ENCODE data around the gene COX5A. TPM values are rescaled to one million over a fixed set of nuclear protein-coding genes. Genes with fewer than 3 reads are reported as not detected.

COX5A gene
- total RNA-seq, 5 donors from 2014 or later (not counting 1 experiment from before 2014, with no cell fraction given) = 58.5 to 83.1 (median 76.7) TPM

DNA sequence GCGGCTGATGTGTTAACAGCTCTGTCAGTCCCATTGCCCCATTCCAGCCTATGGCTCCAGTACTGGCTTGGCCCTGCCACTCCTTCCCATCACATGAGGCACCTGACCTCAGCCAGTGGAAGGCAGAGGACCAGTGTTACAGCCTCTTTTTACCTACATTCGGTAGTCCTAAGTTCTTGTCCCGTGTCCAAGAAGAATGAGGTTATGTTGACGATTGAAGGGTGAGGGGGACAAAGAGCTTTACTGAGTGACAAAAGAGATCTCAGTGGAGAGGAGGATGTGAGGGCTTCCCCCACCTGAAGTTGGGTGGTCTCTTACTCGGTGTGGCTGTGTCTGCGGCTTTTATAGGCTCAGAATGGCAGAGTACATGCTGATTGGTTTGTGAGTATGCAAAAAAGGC is 55.3 kb downstream of the COX5A start:
- WGBS (ENCODE audit: insufficient coverage) = 100% methylated on average over 6 of the region's 6 CpGs
- H3K4me3 ChIP-seq (ENCODE audit: control insufficient read depth in 1 of 2, extremely low read depth in 1 of 2, low read length in 1 of 2) = no peak overlapping the region
- H3K4me1 ChIP-seq (ENCODE audit: control insufficient read depth in 1 of 2, extremely low read depth in 1 of 2, insufficient read depth in 2 of 2, low read length in 2 of 2) = peaks cover 0 to 5% of the 10 kb centered on the region in 2 experiments
- H3K36me3 ChIP-seq (ENCODE audit: control insufficient read depth in 2 of 2, extremely low read depth in 1 of 2, insufficient read depth in 1 of 2, low read length in 1 of 2) = peaks cover 0 to 3% of the 10 kb centered on the region in 2 donors
- no peaks in the 10 kb centered on the region for H3K27me3 ChIP-seq (replicated peaks in 1 of 2; ENCODE audit: control insufficient read depth in 2 of 2, extremely low read depth in 1 of 2, insufficient read depth in 2 of 2, low read length in 1 of 2)
- no peak for DNase-seq
- no peaks in the 10 kb centered on the region for H3K9me3 ChIP-seq
- no peak overlapping the region for H3K27ac ChIP-seq (ENCODE audit: low read length)
- peaks cover 0 to 14% (median 4%) of the 10 kb centered on the region in 3 donors for H3K4me1 Mint-ChIP-seq
- POLR2A ChIA-PET = interaction anchor here in 1 of 2 donors (0.6 kb wide), 1 partner anchor 11 kb away, joined by 6 read pairs; no protein-coding TSS in a partner anchor
- no peaks in the 10 kb centered on the region for H3K9me3 Mint-ChIP-seq
- H3K36me3 Mint-ChIP-seq = no peaks in the 10 kb centered on the region
- H3K27me3 Mint-ChIP-seq = no peaks in the 10 kb centered on the region
- CTCF ChIA-PET = interaction anchor here in 1 of 2 donors (0.9 to 2.1 kb wide), 3 partner anchors 13 to 19 kb away, joined by 3 to 9 read pairs (median 3); no protein-coding TSS in a partner anchor
- no peak overlapping the region for H3K4me3 Mint-ChIP-seq
- no peak overlapping the region for H3K27ac Mint-ChIP-seq
- no peak for ATAC-seq (replicated peaks in 1 of 4)

DNA sequence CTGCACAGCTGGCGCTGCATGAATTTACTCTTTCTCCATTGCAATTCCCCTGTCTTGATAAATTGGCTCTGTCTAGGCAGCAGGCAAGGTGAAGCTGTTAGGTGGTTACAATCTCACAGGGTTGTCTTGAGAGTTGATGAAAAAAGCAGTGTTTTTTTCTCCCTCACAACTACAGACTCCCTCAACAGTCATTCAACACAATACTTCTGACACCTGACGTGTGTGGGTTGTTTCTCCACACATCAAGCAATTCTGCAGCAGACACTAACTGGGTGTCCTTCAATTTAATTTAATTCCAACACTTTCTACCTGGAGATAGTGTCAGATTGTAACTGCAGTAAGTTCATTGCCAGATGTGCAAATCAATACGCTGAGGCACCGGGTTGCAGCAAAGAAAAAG is 59.6 kb downstream of the COX5A start:
- CTCF ChIA-PET = interaction anchor here in 1 of 2 donors (0.6 kb wide), 1 partner anchor 16 kb away, joined by 6 read pairs; no protein-coding TSS in a partner anchor
- H3K36me3 Mint-ChIP-seq = no peaks in the 10 kb centered on the region
- POLR2A ChIA-PET = no interaction called here
- no peak overlapping the region for H3K27ac ChIP-seq (ENCODE audit: low read length)
- no peaks in the 10 kb centered on the region for H3K9me3 Mint-ChIP-seq
- H3K4me3 ChIP-seq (ENCODE audit: control insufficient read depth in 1 of 2, extremely low read depth in 1 of 2, low read length in 1 of 2) = no peak overlapping the region
- DNase-seq (no peak), ATAC-seq (replicated peaks in 1 of 4) (no peak)
- no peak overlapping the region for H3K27ac Mint-ChIP-seq
- no peaks in the 10 kb centered on the region for H3K27me3 Mint-ChIP-seq
- H3K4me1 Mint-ChIP-seq = peaks cover 5 to 8% (median 7%) of the 10 kb centered on the region in 3 donors
- no peaks in the 10 kb centered on the region for H3K9me3 ChIP-seq
- WGBS (ENCODE audit: insufficient coverage) = no CpG with 5 or more reads among the region's 4 CpGs
- no peaks in the 10 kb centered on the region for H3K27me3 ChIP-seq (replicated peaks in 1 of 2; ENCODE audit: control insufficient read depth in 2 of 2, extremely low read depth in 1 of 2, insufficient read depth in 2 of 2, low read length in 1 of 2)
- H3K4me1 ChIP-seq (ENCODE audit: control insufficient read depth in 1 of 2, extremely low read depth in 1 of 2, insufficient read depth in 2 of 2, low read length in 2 of 2) = peaks cover 2 to 8% of the 10 kb centered on the region in 2 experiments
- peaks cover 0 to 3% of the 10 kb centered on the region in 2 donors for H3K36me3 ChIP-seq (ENCODE audit: control insufficient read depth in 2 of 2, extremely low read depth in 1 of 2, insufficient read depth in 1 of 2, low read length in 1 of 2)
- H3K4me3 Mint-ChIP-seq = no peak overlapping the region

DNA sequence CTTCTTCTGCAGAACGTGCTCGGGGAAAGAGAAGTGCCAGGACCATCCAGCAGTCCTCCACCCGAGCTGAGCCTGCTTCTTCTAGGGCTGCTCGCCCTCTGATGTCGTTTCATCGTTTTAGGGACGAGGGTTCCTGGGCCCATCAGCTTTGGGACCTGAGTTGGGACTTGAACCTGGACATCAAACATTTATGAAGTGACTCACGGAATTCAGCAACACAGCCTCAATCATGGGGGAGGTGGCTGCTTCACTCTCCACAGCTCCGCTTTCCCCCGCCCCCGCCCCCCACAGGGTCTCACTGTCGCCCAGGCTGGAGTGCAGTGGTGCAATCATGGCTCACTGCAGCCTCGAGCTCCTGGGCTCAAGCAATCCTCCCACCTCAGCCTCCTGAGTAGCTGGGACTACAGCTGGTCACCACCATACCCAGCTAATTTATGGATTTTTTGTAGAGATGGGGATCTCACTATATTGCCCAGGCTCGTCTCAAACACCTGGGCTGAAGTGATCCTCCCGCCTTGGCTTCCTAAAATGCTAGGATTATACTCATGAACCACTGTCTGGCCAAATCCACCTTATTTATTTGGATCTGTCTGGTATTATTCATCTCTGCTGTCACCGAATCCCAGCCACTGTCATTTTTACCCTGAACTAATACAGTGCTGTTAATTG is 64.0 kb downstream of the COX5A start:
- peaks cover 44 to 46% (median 44%) of the 10 kb centered on the region in 3 donors for H3K4me1 Mint-ChIP-seq
- peak overlapping the region; percentile 65 to 99 for H3K4me3 ChIP-seq (ENCODE audit: control insufficient read depth in 1 of 2, extremely low read depth in 1 of 2, low read length in 1 of 2)
- H3K9me3 Mint-ChIP-seq = no peaks in the 10 kb centered on the region
- DNase-seq (peak in 4 of 35 experiments; percentile 4 to 31 (median 24)), ATAC-seq (replicated peaks in 1 of 4) (peak in 1 of 4 experiments; percentile 4)
- no peaks in the 10 kb centered on the region for H3K9me3 ChIP-seq
- peak overlapping the region; percentile 79 to 92 for H3K27ac Mint-ChIP-seq
- no peaks in the 10 kb centered on the region for H3K27me3 Mint-ChIP-seq
- H3K36me3 ChIP-seq (ENCODE audit: control insufficient read depth in 2 of 2, extremely low read depth in 1 of 2, insufficient read depth in 1 of 2, low read length in 1 of 2) = peaks cover 0 to 7% of the 10 kb centered on the region in 2 donors
- H3K27ac ChIP-seq (ENCODE audit: low read length) = peak overlapping the region; percentile 65
- H3K27me3 ChIP-seq (replicated peaks in 1 of 2; ENCODE audit: control insufficient read depth in 2 of 2, extremely low read depth in 1 of 2, insufficient read depth in 2 of 2, low read length in 1 of 2) = no peaks in the 10 kb centered on the region
- peaks cover 23 to 47% of the 10 kb centered on the region in 2 experiments for H3K4me1 ChIP-seq (ENCODE audit: control insufficient read depth in 1 of 2, extremely low read depth in 1 of 2, insufficient read depth in 2 of 2, low read length in 2 of 2)
- peak overlapping the region; percentile 97 to 99 (median 99) for H3K4me3 Mint-ChIP-seq
- H3K36me3 Mint-ChIP-seq = peaks cover 9% of the 10 kb centered on the region
- POLR2A ChIA-PET = interaction anchor here in 1 of 2 donors (0.6 kb wide), 1 partner anchor 241 kb away, joined by 5 read pairs; no protein-coding TSS in a partner anchor
- 21% methylated on average over 9 of the region's 16 CpGs for WGBS (ENCODE audit: insufficient coverage)
- CTCF ChIA-PET = interaction anchor here in 1 of 2 donors (2.2 kb wide), 1 partner anchor 28 kb away, joined by 8 read pairs; no protein-coding TSS in a partner anchor

DNA sequence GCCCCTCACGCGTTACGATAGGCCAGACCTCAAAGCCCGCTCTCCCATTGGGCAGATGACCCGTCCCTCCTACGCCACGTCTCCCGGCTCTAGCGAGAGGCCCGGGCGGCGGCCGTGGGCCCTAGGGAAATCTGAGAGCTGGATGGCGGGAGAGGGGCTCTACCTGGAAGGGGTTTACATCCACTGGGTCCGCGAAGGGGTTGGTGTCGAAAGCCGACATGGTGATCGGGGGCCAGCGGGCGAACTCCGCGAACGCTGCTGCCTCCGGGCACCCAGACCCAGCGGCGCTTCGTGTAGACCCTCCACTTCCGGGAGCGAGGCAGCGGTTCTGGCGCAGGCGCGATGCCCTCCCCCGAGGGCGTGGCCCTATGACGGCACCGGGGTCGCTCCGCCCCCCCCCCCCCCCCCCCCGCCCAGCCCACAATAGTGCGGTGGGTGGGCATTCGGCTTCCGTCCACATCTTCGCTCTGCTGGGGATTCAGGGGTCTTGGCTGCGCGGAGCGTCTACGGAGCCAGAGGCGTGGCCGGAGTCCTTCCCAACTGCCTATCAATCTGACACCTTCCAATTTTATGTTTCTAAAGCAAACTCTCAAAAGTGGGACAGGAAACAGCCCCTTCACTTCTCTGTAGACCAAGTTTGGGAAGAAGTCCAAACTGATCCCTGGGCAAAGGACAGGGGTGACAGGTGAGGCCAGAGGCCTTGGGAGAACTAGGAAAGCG is 64.7 kb downstream of the COX5A start, which contains the start of gene SCAMP2:
SCAMP2 (minus strand) TSS at position 330 of the 720 bp plus-strand sequence; CDS start at position 220, 110 bp downstream.
- H3K9me3 ChIP-seq = no peaks in the 10 kb centered on the region
- DNase-seq (peak; percentile 82 to 94 (median 89)), ATAC-seq (replicated peaks in 1 of 4) (peak; percentile 93 to 95 (median 94))
- Mint-ChIP-seq H3K4me1 (peaks cover 50 to 53% (median 51%) of the 10 kb centered on the region in 3 donors), H3K27ac (peak within 1 kb of the TSS; percentile 93 to 95), H3K9me3 (no peaks in the 10 kb centered on the region), H3K4me3 (peak within 1 kb of the TSS; percentile 97 to 99 (median 99)), H3K27me3 (no peaks in the 10 kb centered on the region), H3K36me3 (peaks cover 10% of the 10 kb centered on the region)
- H3K27ac ChIP-seq (ENCODE audit: low read length) = peak within 1 kb of the TSS; percentile 98
- no peaks in the 10 kb centered on the region for H3K27me3 ChIP-seq (replicated peaks in 1 of 2; ENCODE audit: control insufficient read depth in 2 of 2, extremely low read depth in 1 of 2, insufficient read depth in 2 of 2, low read length in 1 of 2)
- H3K36me3 ChIP-seq (ENCODE audit: control insufficient read depth in 2 of 2, extremely low read depth in 1 of 2, insufficient read depth in 1 of 2, low read length in 1 of 2) = peaks cover 0 to 7% of the 10 kb centered on the region in 2 donors
- peak within 1 kb of the TSS; percentile 91 to 99 for H3K4me3 ChIP-seq (ENCODE audit: control insufficient read depth in 1 of 2, extremely low read depth in 1 of 2, low read length in 1 of 2)
- ChIA-PET CTCF (interaction anchor here (0.6 to 2.2 kb wide), 4 partner anchors 21 to 894 kb away, joined by 3 to 9 read pairs (median 6); no protein-coding TSS in a partner anchor), POLR2A (no interaction called here)
- under 1% methylated on average over 37 of the region's 52 CpGs for WGBS (ENCODE audit: insufficient coverage)
- H3K4me1 ChIP-seq (ENCODE audit: control insufficient read depth in 1 of 2, extremely low read depth in 1 of 2, insufficient read depth in 2 of 2, low read length in 2 of 2) = peaks cover 25 to 54% of the 10 kb centered on the region in 2 experiments

DNA sequence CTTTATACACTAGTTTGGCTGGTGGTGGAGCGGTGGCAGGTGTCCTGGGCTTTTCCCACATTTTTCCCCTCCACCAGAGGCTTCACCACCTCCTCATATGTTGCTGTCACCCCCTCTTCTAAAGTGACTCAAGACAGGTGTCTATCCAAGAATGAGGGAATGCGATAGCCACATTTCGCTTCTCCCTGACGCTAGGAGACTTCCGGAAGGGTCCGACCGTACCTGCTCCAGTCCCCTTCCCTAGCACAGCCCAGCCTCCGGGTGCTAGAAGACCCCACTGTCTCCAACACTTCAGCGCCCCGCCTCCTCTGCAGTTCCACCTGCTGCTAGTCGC is 65.2 kb downstream of the COX5A start:
- Mint-ChIP-seq H3K4me1 (peaks cover 55 to 58% (median 56%) of the 10 kb centered on the region in 3 donors), H3K36me3 (peaks cover 13% of the 10 kb centered on the region), H3K9me3 (no peaks in the 10 kb centered on the region), H3K27ac (peak overlapping the region; percentile 93 to 95), H3K4me3 (peak overlapping the region; percentile 97 to 99 (median 99)), H3K27me3 (no peaks in the 10 kb centered on the region)
- 0% methylated on average over 7 of the region's 11 CpGs for WGBS (ENCODE audit: insufficient coverage)
- CTCF ChIA-PET = interaction anchor here in 1 of 2 donors (0.6 to 2.2 kb wide), 2 partner anchors 22 to 29 kb away, joined by 3 to 8 read pairs; no protein-coding TSS in a partner anchor
- peaks cover 0 to 7% of the 10 kb centered on the region in 2 donors for H3K36me3 ChIP-seq (ENCODE audit: control insufficient read depth in 2 of 2, extremely low read depth in 1 of 2, insufficient read depth in 1 of 2, low read length in 1 of 2)
- H3K27ac ChIP-seq (ENCODE audit: low read length) = peak overlapping the region; percentile 98
- POLR2A ChIA-PET = interaction anchor here in 1 of 2 donors (0.6 kb wide), 1 partner anchor 461 kb away, joined by 3 read pairs; no protein-coding TSS in a partner anchor
- ATAC-seq (replicated peaks in 1 of 4) (no peak), DNase-seq (no peak)
- H3K27me3 ChIP-seq (replicated peaks in 1 of 2; ENCODE audit: control insufficient read depth in 2 of 2, extremely low read depth in 1 of 2, insufficient read depth in 2 of 2, low read length in 1 of 2) = no peaks in the 10 kb centered on the region
- H3K4me1 ChIP-seq (ENCODE audit: control insufficient read depth in 1 of 2, extremely low read depth in 1 of 2, insufficient read depth in 2 of 2, low read length in 2 of 2) = peaks cover 31 to 59% of the 10 kb centered on the region in 2 experiments
- peak overlapping the region; percentile 91 to 99 for H3K4me3 ChIP-seq (ENCODE audit: control insufficient read depth in 1 of 2, extremely low read depth in 1 of 2, low read length in 1 of 2)
- H3K9me3 ChIP-seq = no peaks in the 10 kb centered on the region
